ENCODE data around the gene C2CD2. TPM values are rescaled to one million over a fixed set of nuclear protein-coding genes. Genes with fewer than 3 reads are reported as not detected.

C2CD2 gene
- total RNA-seq, 4 donors from 2014 or later, result 6.7 to 22.3 (median 17.3) TPM

GRCh38 chr21:41948078-41948895 is 5.5 kb downstream of the C2CD2 start:
- Histone ChIP-seq H3K27me3 (no peaks in the 10 kb centered on the region), H3K4me3 (no peak overlapping the region), H3K27ac (peak overlapping the region in 1 of 4 donors; percentile 49), H3K9me3 (no peaks in the 10 kb centered on the region), H3K36me3 (no peaks in the 10 kb centered on the region), H3K4me1 (peaks cover 0 to 19% (median 1%) of the 10 kb centered on the region in 4 donors)
- DNase-seq, result peak in 1 of 3 donors; percentile 20
- TF ChIP-seq CTCF (IDR thresholded peaks at IDR 0.05) (no peak), POLR2A (IDR thresholded peaks at IDR 0.05) (no peak)

- H3K4me1 ChIP-seq, result no peaks in the 10 kb centered on the region
- no peak for TF ChIP-seq POLR2A (IDR thresholded peaks at IDR 0.05)
- no peak for TF ChIP-seq CTCF (IDR thresholded peaks at IDR 0.05)
- no peak overlapping the region for H3K4me3 ChIP-seq
- no peak overlapping the region for H3K27ac ChIP-seq
- H3K36me3 ChIP-seq, result no peaks in the 10 kb centered on the region
- peak in 1 of 3 donors; percentile 12 for DNase-seq
- H3K27me3 ChIP-seq, result no peaks in the 10 kb centered on the region
- no peaks in the 10 kb centered on the region for H3K9me3 ChIP-seq
Observed at GRCh38 chr21:41945982-41946381, 7.8 kb downstream of the C2CD2 start.

- DNase-seq, result no peak
- Histone ChIP-seq H3K27ac (no peak overlapping the region), H3K27me3 (no peaks in the 10 kb centered on the region), H3K36me3 (peaks cover 0 to 4% (median 0%) of the 10 kb centered on the region in 3 donors), H3K4me3 (no peak overlapping the region), H3K4me1 (no peaks in the 10 kb centered on the region), H3K9me3 (no peaks in the 10 kb centered on the region)
- TF ChIP-seq POLR2A (IDR thresholded peaks at IDR 0.05) (no peak), CTCF (IDR thresholded peaks at IDR 0.05) (no peak)
Observed at GRCh38 chr21:41943851-41944250, 10.0 kb downstream of the C2CD2 start.

- H3K27ac ChIP-seq, result no peak overlapping the region
- H3K36me3 ChIP-seq, result peaks cover 0 to 4% (median 0%) of the 10 kb centered on the region in 3 donors
- H3K4me3 ChIP-seq, result no peak overlapping the region
- H3K9me3 ChIP-seq, result no peaks in the 10 kb centered on the region
- no peaks in the 10 kb centered on the region for H3K27me3 ChIP-seq
- no peak for TF ChIP-seq POLR2A (IDR thresholded peaks at IDR 0.05)
- no peak for TF ChIP-seq CTCF (IDR thresholded peaks at IDR 0.05)
- H3K4me1 ChIP-seq, result no peaks in the 10 kb centered on the region
- DNase-seq, result no peak
Observed at GRCh38 chr21:41942457-41942856, 11.4 kb downstream of the C2CD2 start.

GRCh38 chr21:41941941-41942340 is 11.9 kb downstream of the C2CD2 start:
- H3K4me1 ChIP-seq, result no peaks in the 10 kb centered on the region
- no peak overlapping the region for H3K27ac ChIP-seq
- no peaks in the 10 kb centered on the region for H3K27me3 ChIP-seq
- DNase-seq, result no peak
- TF ChIP-seq CTCF (IDR thresholded peaks at IDR 0.05) (no peak), POLR2A (IDR thresholded peaks at IDR 0.05) (no peak)
- H3K4me3 ChIP-seq, result no peak overlapping the region
- H3K36me3 ChIP-seq, result peaks cover 0 to 4% (median 0%) of the 10 kb centered on the region in 3 donors
- no peaks in the 10 kb centered on the region for H3K9me3 ChIP-seq

All from Peyer's patch (tissue), 4 donors.